HEK293T (cell line): ENCODE measurements around the gene MCTS1.
"Not testable (repeated sequence)": the region's sequence is repeated elsewhere in the genome, so short reads cannot be mapped to it uniquely, and the experiment has no call there.

ENCODE experiments used
- CTCF ChIA-PET: fragments of 350-600 bp; formaldehyde crosslinking; extraction: SDS; loops from one replicate; lab custom pipeline; 2021; ENCODE audit warnings: antibody characterized with exemption, inconsistent platforms; lab: Yijun Ruan, JAX
- POLR2A ChIA-PET: fragments of 350-600 bp; formaldehyde crosslinking; extraction: SDS; loops from one replicate; lab custom pipeline; 2020; ENCODE audit warnings: antibody characterized with exemption, inconsistent platforms; lab: Yijun Ruan, JAX
- DNase-seq: peaks from one replicate; pipeline ENCODE4 v3.0.0; 2012; ENCODE audit warnings: mixed read lengths; ENCODE audit errors: extremely low spot score
- ARNT ChIP-seq: fragments of 450-650 bp; IDR thresholded peaks from 2 replicates; pipeline ENCODE4 v1.6.1; 2017; ENCODE audit warnings: mild to moderate bottlenecking
- BHLHE40 ChIP-seq: fragments of 450-650 bp; IDR thresholded peaks from 2 replicates; pipeline ENCODE4 v1.6.1; 2016; ENCODE audit warnings: mild to moderate bottlenecking, moderate library complexity, borderline replicate concordance
- CTBP1 ChIP-seq: fragments of 450-650 bp; IDR thresholded peaks from 2 replicates; pipeline ENCODE4 v1.6.1; 2016; ENCODE audit warnings: borderline replicate concordance
- ELF4 ChIP-seq: fragments of 450-650 bp; IDR thresholded peaks from 2 replicates; pipeline ENCODE4 v1.6.1; 2017; ENCODE audit warnings: antibody characterized with exemption
- FOXA1 ChIP-seq: fragments of 450-650 bp; IDR thresholded peaks from 2 replicates; pipeline ENCODE4 v1.6.1; 2016; ENCODE audit warnings: mild to moderate bottlenecking
- FOXK2 ChIP-seq: fragments of 450-650 bp; IDR thresholded peaks from 2 replicates; pipeline ENCODE4 v1.6.1; 2016; ENCODE audit warnings: mild to moderate bottlenecking
- FOXM1 ChIP-seq: fragments of 450-650 bp; IDR thresholded peaks from 2 replicates; pipeline ENCODE4 v1.6.1; 2017; ENCODE audit warnings: mild to moderate bottlenecking, borderline replicate concordance
- HDGF ChIP-seq: fragments of 450-650 bp; IDR thresholded peaks from 2 replicates; pipeline ENCODE4 v1.6.1; 2017; ENCODE audit warnings: antibody characterized with exemption, borderline replicate concordance
- L3MBTL2 ChIP-seq: fragments of 450-650 bp; conservative IDR thresholded peaks from 2 replicates; pipeline ENCODE4 v1.6.1; 2016; ENCODE audit warnings: mild to moderate bottlenecking
- LEF1 ChIP-seq: fragments of 450-650 bp; IDR thresholded peaks from 2 replicates; pipeline ENCODE4 v1.6.1; 2017; ENCODE audit warnings: mild to moderate bottlenecking, borderline replicate concordance
- NFRKB ChIP-seq: fragments of 450-650 bp; IDR thresholded peaks from 2 replicates; pipeline ENCODE4 v1.6.1; 2016; ENCODE audit warnings: mild to moderate bottlenecking, moderate library complexity
- PKNOX1 ChIP-seq: fragments of 450-650 bp; IDR thresholded peaks from 2 replicates; pipeline ENCODE4 v1.6.1; 2016
- SP1 ChIP-seq: fragments of 450-650 bp; IDR thresholded peaks from 2 replicates; pipeline ENCODE4 v1.6.1; 2017
- SUZ12 ChIP-seq: fragments of 450-650 bp; IDR thresholded peaks from 2 replicates; pipeline ENCODE4 v1.6.1; 2016; ENCODE audit warnings: mild to moderate bottlenecking
- TARDBP ChIP-seq: fragments of 450-650 bp; IDR thresholded peaks from 2 replicates; pipeline ENCODE4 v1.6.1; 2016
- ZNF384 ChIP-seq: fragments of 450-650 bp; IDR thresholded peaks from 2 replicates; pipeline ENCODE4 v1.6.1; 2016

The MCTS1 gene

GRCh38 chrX:120570011-120570600 is 33.8 kb upstream of the MCTS1 start:
- DNase-seq: no peak
- CTCF ChIA-PET: no interaction called here
- TF ChIP-seq BHLHE40: no peak
- no peak for TF ChIP-seq CTBP1
- TF ChIP-seq HDGF: no peak
- TF ChIP-seq PKNOX1: no peak
- TF ChIP-seq FOXM1: no peak
- TF ChIP-seq FOXK2: no peak
- no peak for TF ChIP-seq ARNT
- POLR2A ChIA-PET: interaction anchor here (1.3 kb wide), 1 partner anchor 8 kb away, joined by 3 read pairs; no protein-coding TSS in a partner anchor

GRCh38 chrX:120573806-120574205 is 30.1 kb upstream of the MCTS1 start:
- DNase-seq, POLR2A ChIA-PET, CTCF ChIA-PET: not testable (repeated sequence)

GRCh38 chrX:120575379-120576114 is 28.4 kb upstream of the MCTS1 start:
- ChIA-PET CTCF (no interaction called here), POLR2A (interaction anchor here (1.9 kb wide), 1 partner anchor 14 kb away, joined by 4 read pairs; no protein-coding TSS in a partner anchor)
- DNase-seq: no peak
- no peak for TF ChIP-seq ELF4
- no peak for TF ChIP-seq FOXK2
- TF ChIP-seq FOXM1: no peak
- TF ChIP-seq L3MBTL2: peak; percentile 87
- TF ChIP-seq PKNOX1: peak; percentile 75
- TF ChIP-seq CTBP1: no peak
- no peak for TF ChIP-seq NFRKB
- TF ChIP-seq ZNF384: no peak
- TF ChIP-seq SP1: no peak
- TF ChIP-seq TARDBP: no peak
- TF ChIP-seq ARNT: no peak
- TF ChIP-seq HDGF: no peak
- TF ChIP-seq BHLHE40: no peak
- no peak for TF ChIP-seq FOXA1
- no peak for TF ChIP-seq SUZ12
- no peak for TF ChIP-seq LEF1

- POLR2A ChIA-PET: no interaction called here
- TF ChIP-seq ELF4: no peak
- TF ChIP-seq CTBP1: no peak
- no peak for TF ChIP-seq NFRKB
- no peak for TF ChIP-seq HDGF
- TF ChIP-seq FOXM1: no peak
- TF ChIP-seq FOXA1: no peak
- no peak for TF ChIP-seq BHLHE40
- no peak for TF ChIP-seq SUZ12
- TF ChIP-seq L3MBTL2: no peak
- TF ChIP-seq ARNT: no peak
- TF ChIP-seq PKNOX1: no peak
- no peak for TF ChIP-seq SP1
- no peak for TF ChIP-seq FOXK2
These were observed 18.2 kb upstream of the MCTS1 start for GRCh38 chrX:120585702-120586101.

GRCh38 chrX:120604361-120604782 is 471 bp downstream of the MCTS1 start:
- POLR2A ChIA-PET: interaction anchor here (0.9 to 2.2 kb wide), 9 partner anchors 10 to 50 kb away, joined by 3 to 46 read pairs (median 6); partner anchors contain the start of gene CUL4B
- peak; percentile 51 for DNase-seq
- CTCF ChIA-PET: no interaction called here
- TF ChIP-seq ELF4 (no peak), PKNOX1 (0 out of 2 replicates have a peak, but pooled peaks have one; percentile 32)

More at GRCh38 chrX:120585702-120586101, 18.2 kb upstream of the MCTS1 start:
- CTCF ChIA-PET: no interaction called here
- no peak for DNase-seq

GRCh38 chrX:120612086-120612485 is 8.2 kb downstream of the MCTS1 start:
- ChIA-PET POLR2A (no interaction called here), CTCF (no interaction called here)
- no peak for DNase-seq
- TF ChIP-seq BHLHE40 (no peak), FOXM1 (no peak), L3MBTL2 (no peak), SP1 (no peak), NFRKB (no peak), LEF1 (no peak), ZNF384 (no peak), ELF4 (no peak), PKNOX1 (no peak), CTBP1 (no peak), FOXK2 (no peak), FOXA1 (no peak), SUZ12 (no peak)
